Fibroblast of lung (primary cell): ENCODE results near the gene PTPRZ1. TPM values are rescaled to one million over a fixed set of nuclear protein-coding genes. Genes with fewer than 3 reads are reported as not detected.

Experiments
- DNase-seq, 2 donors: peaks; one replicate each; pipeline versions ENCODE4 v3.0.0 to v3.0.0-alpha.2; 2010; ENCODE audit warnings: low read depth in 2 of 2
- H2AFZ ChIP-seq: 2 replicates; pipeline ENCODE4 v1.5.1; 2012; ENCODE audit warnings: low read length, control low read depth, inconsistent platforms
- H3K27ac ChIP-seq: 2 replicates; pipeline ENCODE4 v1.5.1; 2011; ENCODE audit warnings: low read length, control low read depth; ENCODE audit not compliant: insufficient read depth
- H3K27me3 ChIP-seq: 2 replicates; pipeline ENCODE4 v1.5.1; 2011; ENCODE audit warnings: mild to moderate bottlenecking, low read length; ENCODE audit not compliant: control insufficient read depth, insufficient read depth
- H3K36me3 ChIP-seq: 2 replicates; pipeline ENCODE4 v1.5.1; 2011; ENCODE audit warnings: low read length; ENCODE audit not compliant: control insufficient read depth, insufficient read depth
- H3K4me1 ChIP-seq: 2 replicates; pipeline ENCODE4 v1.5.1; 2011; ENCODE audit warnings: low read length; ENCODE audit not compliant: control insufficient read depth, insufficient read depth; ENCODE audit errors: extremely low read depth
- H3K4me2 ChIP-seq: 2 replicates; pipeline ENCODE4 v1.5.1; 2011; ENCODE audit warnings: low read length, control low read depth; ENCODE audit not compliant: insufficient read depth; ENCODE audit errors: extremely low read depth
- H3K4me3 ChIP-seq, 4 experiments: fragments of 200-600 bp in 1 of 4; sonication (generic) in 1 of 4; replicated peaks in 1 of 4; 2 replicates each; pipeline ENCODE4 v1.5.1; 2011 to 2016; ENCODE audit warnings: low read length in 4 of 4, low read depth in 3 of 4, mild to moderate bottlenecking in 3 of 4, control low read depth in 2 of 4, inconsistent platforms in 1 of 4, mixed read lengths in 1 of 4; ENCODE audit not compliant: insufficient read depth in 1 of 4; ENCODE audit errors: control extremely low read depth in 1 of 4
- H3K79me2 ChIP-seq: 2 replicates; pipeline ENCODE4 v1.5.1; 2012; ENCODE audit warnings: mild to moderate bottlenecking, low read length, inconsistent platforms; ENCODE audit not compliant: control insufficient read depth, insufficient read depth
- H3K9ac ChIP-seq: 2 replicates; pipeline ENCODE4 v1.5.1; 2011; ENCODE audit warnings: mild to moderate bottlenecking, low read length, control low read depth; ENCODE audit not compliant: insufficient read depth
- H3K9me3 ChIP-seq: 2 replicates; pipeline ENCODE4 v1.5.1; 2012; ENCODE audit warnings: low read depth, low read length; ENCODE audit not compliant: control insufficient read depth, insufficient read depth
- H4K20me1 ChIP-seq: 2 replicates; pipeline ENCODE4 v1.5.1; 2011; ENCODE audit warnings: low read length; ENCODE audit not compliant: control insufficient read depth, insufficient read depth; ENCODE audit errors: extremely low read depth
- EZH2 ChIP-seq: IDR thresholded peaks from 2 replicates; pipeline ENCODE4 v1.5.1; 2012; ENCODE audit warnings: low read length, control low read depth, mild to moderate bottlenecking; ENCODE audit errors: missing control alignments
- polyA plus RNA-seq, 2 donors: library from polyadenylated mRNA; depleted of rRNA in 1 of 2; stranded (reverse) in 1 of 2; unstranded in 1 of 2; fragments of >200 nt; gene quantifications; 2 replicates each; pipeline ENCODE4 v1.2.1, GENCODE V29; 2011 to 2012; ENCODE audit warnings: missing spikeins in 1 of 2
- total RNA-seq: library from RNA; depleted of rRNA; stranded (reverse); fragments of >200 nt; gene quantifications from 2 replicates; pipeline ENCODE4 v1.2.1, GENCODE V29; 2014
- TF ChIP-seq, protein P1 (sequence below), 2 donors: IDR thresholded peaks in 1 of 2; conservative IDR thresholded peaks in 1 of 2; 1 replicate in 1 of 2; 2 replicates in 1 of 2; pipeline ENCODE4 v1.5.1; 2011 to 2012; ENCODE audit warnings: low read length in 2 of 2, control low read depth in 1 of 2, inconsistent platforms in 1 of 2, low read depth in 1 of 2, mild to moderate bottlenecking in 1 of 2

The PTPRZ1 gene
- total and polyA plus RNA-seq, 2 donors (not counting 1 experiment from before 2014, with no cell fraction given): 0.09 TPM; not detected in 1

DNA sequence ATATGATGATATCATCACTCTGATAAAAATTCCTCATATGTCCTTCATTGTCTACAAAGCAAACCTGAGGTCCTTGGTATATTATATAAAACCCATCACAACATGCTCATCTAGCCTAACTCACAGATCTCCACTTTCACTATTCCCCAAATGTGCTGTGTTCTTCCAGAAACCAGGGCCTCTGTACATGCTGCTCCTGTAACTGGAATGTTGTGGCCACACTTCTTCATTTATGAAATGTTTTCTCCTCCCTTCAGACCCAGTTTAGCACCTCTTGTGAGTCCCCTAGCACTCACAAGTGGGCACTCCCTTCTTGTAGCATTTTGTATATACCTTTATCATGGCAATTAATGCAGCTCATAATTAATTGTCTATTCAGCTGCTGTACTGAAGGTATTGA is 209.2 kb downstream of the PTPRZ1 start:
- Histone ChIP-seq H3K4me2 (no peak overlapping the region), H3K9me3 (no peaks in the 10 kb centered on the region), H3K79me2 (no peaks in the 10 kb centered on the region), H3K36me3 (no peaks in the 10 kb centered on the region), H3K27ac (no peak overlapping the region), H3K9ac (no peak overlapping the region), H3K27me3 (no peaks in the 10 kb centered on the region), H4K20me1 (no peaks in the 10 kb centered on the region), H2AFZ (no peak overlapping the region), H3K4me1 (no peaks in the 10 kb centered on the region), H3K4me3 (no peak overlapping the region)
- no peak for DNase-seq
- TF ChIP-seq EZH2: no peak

DNA sequence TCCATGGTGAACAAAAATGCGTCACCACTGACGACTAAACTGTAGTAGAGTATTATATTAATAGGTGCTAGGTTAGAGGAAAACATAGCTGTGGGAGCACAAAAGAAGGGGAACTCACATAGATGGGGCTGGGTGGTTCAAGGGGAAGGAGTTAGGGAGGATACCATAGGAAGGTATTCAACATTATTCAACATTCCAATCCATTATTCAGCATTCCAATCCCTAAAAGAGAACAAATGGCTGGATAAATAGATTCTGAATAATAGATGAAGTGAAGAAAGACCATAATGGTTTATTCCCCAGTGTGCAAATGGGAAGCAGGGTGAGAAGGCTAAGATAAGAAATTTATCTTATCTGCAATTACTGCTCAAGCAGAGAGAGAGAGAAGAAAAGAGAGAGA is 209.7 kb downstream of the PTPRZ1 start:
- Histone ChIP-seq H4K20me1 (no peaks in the 10 kb centered on the region), H3K9ac (no peak overlapping the region), H2AFZ (no peak overlapping the region), H3K4me3 (no peak overlapping the region), H3K4me1 (no peaks in the 10 kb centered on the region), H3K36me3 (no peaks in the 10 kb centered on the region), H3K9me3 (no peaks in the 10 kb centered on the region), H3K27ac (no peak overlapping the region), H3K4me2 (no peak overlapping the region), H3K27me3 (no peaks in the 10 kb centered on the region), H3K79me2 (no peaks in the 10 kb centered on the region)
- TF ChIP-seq, protein P1, sequence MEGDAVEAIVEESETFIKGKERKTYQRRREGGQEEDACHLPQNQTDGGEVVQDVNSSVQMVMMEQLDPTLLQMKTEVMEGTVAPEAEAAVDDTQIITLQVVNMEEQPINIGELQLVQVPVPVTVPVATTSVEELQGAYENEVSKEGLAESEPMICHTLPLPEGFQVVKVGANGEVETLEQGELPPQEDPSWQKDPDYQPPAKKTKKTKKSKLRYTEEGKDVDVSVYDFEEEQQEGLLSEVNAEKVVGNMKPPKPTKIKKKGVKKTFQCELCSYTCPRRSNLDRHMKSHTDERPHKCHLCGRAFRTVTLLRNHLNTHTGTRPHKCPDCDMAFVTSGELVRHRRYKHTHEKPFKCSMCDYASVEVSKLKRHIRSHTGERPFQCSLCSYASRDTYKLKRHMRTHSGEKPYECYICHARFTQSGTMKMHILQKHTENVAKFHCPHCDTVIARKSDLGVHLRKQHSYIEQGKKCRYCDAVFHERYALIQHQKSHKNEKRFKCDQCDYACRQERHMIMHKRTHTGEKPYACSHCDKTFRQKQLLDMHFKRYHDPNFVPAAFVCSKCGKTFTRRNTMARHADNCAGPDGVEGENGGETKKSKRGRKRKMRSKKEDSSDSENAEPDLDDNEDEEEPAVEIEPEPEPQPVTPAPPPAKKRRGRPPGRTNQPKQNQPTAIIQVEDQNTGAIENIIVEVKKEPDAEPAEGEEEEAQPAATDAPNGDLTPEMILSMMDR (conservative IDR thresholded peaks at IDR 0.05 in 1 of 2, IDR thresholded peaks at IDR 0.05 in 1 of 2; ENCODE audit: low read depth in 1 of 2, low read length in 2 of 2): no peak
- no peak for TF ChIP-seq EZH2
- peak in 1 of 2 donors; percentile 12 for DNase-seq

DNA sequence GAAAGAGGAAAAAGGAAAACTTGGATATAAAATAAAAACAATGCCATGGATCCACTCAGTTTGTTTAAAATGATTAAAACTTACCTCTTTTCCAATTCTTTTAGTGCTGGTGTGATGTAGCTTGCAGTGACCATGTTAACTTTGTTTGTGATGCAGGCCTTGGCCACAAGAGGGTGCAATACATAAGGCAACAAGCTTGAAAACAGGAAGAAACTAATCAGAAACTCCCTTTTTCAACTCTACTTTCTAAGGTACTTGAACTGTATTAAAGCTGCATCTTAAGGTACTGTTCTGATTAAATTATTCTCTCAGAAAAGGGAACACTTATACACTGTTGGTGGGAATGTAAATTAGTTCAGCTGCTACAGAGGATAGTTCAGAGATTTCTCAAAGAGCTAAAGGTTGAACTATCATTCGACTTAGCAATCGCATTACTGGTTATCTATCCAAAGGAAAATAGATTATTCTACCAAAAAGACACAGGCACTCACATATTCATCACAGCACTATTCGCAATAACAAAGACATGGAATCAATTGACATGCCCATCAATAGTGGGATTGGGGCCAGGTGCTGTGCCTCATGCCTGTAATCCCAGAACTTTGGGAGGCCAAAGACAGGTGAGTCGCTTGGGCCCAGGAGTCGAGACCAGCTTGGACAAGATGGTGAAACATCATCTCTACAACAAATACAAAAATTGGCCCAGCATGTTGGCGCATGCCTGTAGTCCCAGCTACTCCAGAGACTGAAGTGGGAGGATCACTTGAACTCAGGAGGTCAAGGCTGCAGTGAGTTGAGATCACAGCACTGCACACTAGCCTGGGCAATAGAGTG is 220.2 kb downstream of the PTPRZ1 start:
- peak; percentile 72 to 85 for DNase-seq

More for the DNA sequence above, 220.2 kb downstream of the PTPRZ1 start:
- H4K20me1 ChIP-seq: no peaks in the 10 kb centered on the region
- H2AFZ ChIP-seq: no peak overlapping the region
- no peak overlapping the region for H3K27ac ChIP-seq
- H3K9me3 ChIP-seq: no peaks in the 10 kb centered on the region
- no peaks in the 10 kb centered on the region for H3K79me2 ChIP-seq
- H3K4me2 ChIP-seq: no peak overlapping the region
- H3K27me3 ChIP-seq: no peaks in the 10 kb centered on the region
- no peaks in the 10 kb centered on the region for H3K4me1 ChIP-seq
- no peak overlapping the region for H3K4me3 ChIP-seq
- no peak overlapping the region for H3K9ac ChIP-seq
- H3K36me3 ChIP-seq: no peaks in the 10 kb centered on the region
- TF ChIP-seq, protein P1 (conservative IDR thresholded peaks at IDR 0.05 in 1 of 2, IDR thresholded peaks at IDR 0.05 in 1 of 2; ENCODE audit: low read depth in 1 of 2, low read length in 2 of 2): peak; percentile 96 to 98
- TF ChIP-seq EZH2: no peak
